HCT116 (cell line): Measurements from ENCODE around the gene RCE1. TPM values are rescaled to one million over a fixed set of nuclear protein-coding genes. Genes with fewer than 3 reads are reported as not detected.

Experiments
- ATAC-seq: fragments of 200-7000 bp; cut with Tn5 transposase; 2 replicates; pipeline ENCODE4 v1.9.1; 2020; ENCODE audit warnings: mild to moderate bottlenecking, moderate library complexity
- BruUV-seq: library from RNA; stranded (reverse); fragments of 400-500 nt; replicated peaks from 2 replicates; lab custom pipeline; 2021; lab: Mats Ljungman, UMichigan
- CTCF ChIA-PET: fragments of 300-600 bp; sonication (Branson Sonifier 250); formaldehyde crosslinking; loops from one replicate; lab custom pipeline; 2021; ENCODE audit warnings: antibody characterized with exemption; lab: Charles Lee
- POLR2A ChIA-PET: fragments of 300-600, 350-600 bp; sonication (Branson Sonifier 250); formaldehyde crosslinking; loops from one replicate; lab custom pipeline; 2021; ENCODE audit warnings: antibody characterized with exemption; lab: Charles Lee
- RAD21 ChIA-PET, 2 experiments: fragments of 300-600 bp; sonication (Branson Sonifier 250); formaldehyde crosslinking; loops; one replicate each; lab custom pipeline; 2023; ENCODE audit warnings: low total read pairs in 2 of 2; ENCODE audit not compliant: uncharacterized antibody in 2 of 2, unreplicated experiment in 2 of 2, low non-redundant PET in 1 of 2; lab: Charles Lee
- DNase-seq: peaks from one replicate; pipeline ENCODE4 v3.0.0-alpha.2; 2010; ENCODE audit warnings: low read depth, low spot score
- H2AFZ ChIP-seq: fragments of 200-600 bp; shearing (Covaris generic), sonication (generic); 2 replicates; pipeline ENCODE4 v1.6.1; 2017; ENCODE audit warnings: low read depth, mixed run types, mixed read lengths, antibody characterized with exemption, low read length; ENCODE audit not compliant: poor library complexity, severe bottlenecking
- H3K27ac ChIP-seq: 2 replicates; pipeline ENCODE4 v1.5.1; 2012; ENCODE audit warnings: low read depth, low read length
- H3K27me3 ChIP-seq: fragments of 200-600 bp; sonication (generic); 2 replicates; pipeline ENCODE4 v1.6.1; 2016; ENCODE audit warnings: mixed run types, low read length, mixed read lengths; ENCODE audit not compliant: insufficient read depth
- H3K36me3 ChIP-seq, 2 experiments: fragments of 200-500 bp in 1 of 2; fragments of 200-600 bp in 1 of 2; sonication (Bioruptor generic) in 1 of 2; sonication (generic) in 1 of 2; 2 replicates each; pipeline versions ENCODE4 v1.5.1 to v1.6.1; 2014 to 2016; ENCODE audit warnings: low read length in 2 of 2, inconsistent platforms in 1 of 2, mixed read lengths in 1 of 2, mixed run types in 1 of 2; ENCODE audit not compliant: insufficient read depth in 2 of 2, control insufficient read depth in 1 of 2
- H3K4me1 ChIP-seq, 2 experiments: fragments of 200-600 bp in 1 of 2; sonication (generic) in 1 of 2; 2 replicates each; pipeline versions ENCODE4 v1.5.1 to v1.6.1; 2012 to 2017; ENCODE audit warnings: low read length in 2 of 2, inconsistent platforms in 1 of 2, mild to moderate bottlenecking in 1 of 2, mixed read lengths in 1 of 2, mixed run types in 1 of 2, moderate library complexity in 1 of 2; ENCODE audit not compliant: insufficient read depth in 2 of 2, control insufficient read depth in 1 of 2
- H3K4me2 ChIP-seq: fragments of 200-600 bp; sonication (generic); 2 replicates; pipeline ENCODE4 v1.6.1; 2017; ENCODE audit warnings: mixed run types, low read length, mixed read lengths
- H3K4me3 ChIP-seq, 2 experiments: fragments of 200-600 bp in 1 of 2; sonication (generic) in 1 of 2; replicated peaks in 1 of 2; 2 replicates each; pipeline ENCODE4 v1.5.1; 2011 to 2016; ENCODE audit warnings: low read length in 2 of 2, control low read depth in 1 of 2, low read depth in 1 of 2, mild to moderate bottlenecking in 1 of 2, mixed read lengths in 1 of 2, mixed run types in 1 of 2
- H3K79me2 ChIP-seq: fragments of 200-600 bp; sonication (generic); 2 replicates; pipeline ENCODE4 v1.6.1; 2017; ENCODE audit warnings: mild to moderate bottlenecking, mixed run types, low read length, moderate library complexity, mixed read lengths; ENCODE audit not compliant: insufficient read depth
- H3K9ac ChIP-seq: fragments of 200-600 bp; sonication (generic); 2 replicates; pipeline ENCODE4 v1.6.1; 2016; ENCODE audit warnings: low read length, mixed read lengths
- H3K9me2 ChIP-seq: fragments of 200-600 bp; sonication (generic), shearing (Covaris generic); 2 replicates; pipeline ENCODE4 v1.6.1; 2017; ENCODE audit warnings: mixed run types, mild to moderate bottlenecking, moderate library complexity; ENCODE audit not compliant: insufficient read depth
- H3K9me3 ChIP-seq, 2 experiments: fragments of 200-500 bp in 1 of 2; fragments of 200-600 bp in 1 of 2; sonication (Bioruptor generic) in 1 of 2; sonication (generic) in 1 of 2; 2 replicates each; pipeline ENCODE4 v1.6.1; 2014 to 2017; ENCODE audit warnings: low read length in 2 of 2, mixed read lengths in 2 of 2, inconsistent platforms in 1 of 2, low read depth in 1 of 2, mild to moderate bottlenecking in 1 of 2, mixed run types in 1 of 2, moderate library complexity in 1 of 2; ENCODE audit not compliant: control insufficient read depth in 1 of 2, insufficient read depth in 1 of 2
- H4K20me1 ChIP-seq: fragments of 200-600 bp; sonication (generic), shearing (Covaris generic); 2 replicates; pipeline ENCODE4 v1.6.1; 2017; ENCODE audit warnings: mixed run types, mild to moderate bottlenecking, moderate library complexity; ENCODE audit not compliant: insufficient read depth
- CBX3 ChIP-seq: IDR thresholded peaks from 2 replicates; pipeline ENCODE4 v1.6.1; 2012; ENCODE audit warnings: low read depth
- CTCF ChIP-seq, 3 experiments: fragments of 200-600 bp in 1 of 3; sonication (generic) in 1 of 3; IDR thresholded peaks in 2 of 3; conservative IDR thresholded peaks in 1 of 3; 2 replicates each; pipeline ENCODE4 v1.5.1; 2012 to 2017; ENCODE audit warnings: low read depth in 2 of 3, low read length in 2 of 3, antibody characterized with exemption in 1 of 3, borderline replicate concordance in 1 of 3, control low read depth in 1 of 3, mild to moderate bottlenecking in 1 of 3, mixed read lengths in 1 of 3, mixed run types in 1 of 3, moderate library complexity in 1 of 3; ENCODE audit not compliant: insufficient read depth in 1 of 3
- EZH2phosphoT487 ChIP-seq: fragments of 200-600 bp; IDR thresholded peaks from 2 replicates; pipeline ENCODE4 v1.6.1; 2018; ENCODE audit warnings: antibody characterized with exemption, borderline replicate concordance
- SRF ChIP-seq: IDR thresholded peaks from 2 replicates; pipeline ENCODE4 v1.6.1; 2012; ENCODE audit warnings: low read depth
- intact Hi-C: fragments of 100-400 bp; cut with micrococcal nuclease; formaldehyde crosslinking; loops from 2 replicates; pipeline ENCODE4 v1.10.0; 2022
- total RNA-seq: library from RNA; stranded (reverse); gene quantifications from one replicate; pipeline ENCODE4 v1.2.1, GENCODE V29; 2021; ENCODE audit not compliant: unreplicated experiment
- TF ChIP-seq, protein P1 (sequence below): IDR thresholded peaks from 2 replicates; pipeline ENCODE4 v1.6.1; 2011; ENCODE audit warnings: mild to moderate bottlenecking, low read length, moderate library complexity; ENCODE audit not compliant: insufficient replicate concordance; ENCODE audit errors: extremely low read depth

RCE1 gene
- total RNA-seq, 1 experiment from 2014 or later = 35.3 TPM

DNA sequence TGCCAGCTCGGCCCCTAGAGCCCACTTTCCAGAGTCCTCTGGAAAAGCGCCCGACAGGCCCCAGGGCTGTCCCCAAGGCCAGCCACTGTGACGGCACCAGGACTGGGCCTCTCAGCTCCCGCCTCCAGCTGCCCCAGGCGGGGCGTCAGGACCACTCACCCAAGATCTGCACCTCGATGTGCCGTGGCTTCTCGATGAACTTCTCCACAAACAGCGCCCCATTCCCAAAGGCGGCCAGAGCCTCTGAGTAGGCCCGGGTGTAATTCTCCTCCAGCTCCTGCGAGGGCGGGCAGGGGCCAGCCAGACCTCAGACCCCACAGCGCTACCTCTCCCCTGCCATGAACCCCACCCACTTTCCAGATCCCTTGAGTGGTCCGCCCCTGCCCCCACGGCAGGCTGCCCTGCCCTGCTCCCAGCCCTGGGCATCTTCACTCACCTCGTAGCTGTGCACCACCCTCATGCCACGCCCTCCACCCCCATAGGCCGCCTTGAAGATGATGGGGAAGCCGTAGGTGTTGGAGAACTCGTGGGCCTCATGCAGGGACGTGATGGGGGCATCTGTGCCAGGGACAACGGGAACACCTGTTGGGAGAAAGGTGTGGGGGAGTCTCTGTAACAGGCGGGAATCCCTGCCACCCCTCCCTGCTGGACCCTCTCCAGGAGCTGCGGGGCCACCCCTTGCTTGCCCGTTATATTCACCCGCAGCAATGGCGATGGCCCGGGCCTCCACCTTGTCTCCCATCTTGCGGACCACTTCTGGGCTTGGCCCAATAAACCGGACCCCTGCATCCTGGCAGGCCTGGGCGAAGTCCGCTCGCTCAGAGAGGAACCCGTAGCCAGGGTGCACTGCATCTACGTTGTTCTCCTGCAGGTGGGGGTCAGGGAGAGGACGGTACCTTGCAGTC lies 27.6 kb downstream of the RCE1 start:
- no peak overlapping the region for H3K4me2 ChIP-seq
- ATAC-seq (no peak), DNase-seq (no peak)
- H3K9me2 ChIP-seq = no peaks in the 10 kb centered on the region
- H4K20me1 ChIP-seq = no peaks in the 10 kb centered on the region
- peaks cover 7 to 23% of the 10 kb centered on the region in 2 experiments; a peak in 3 of 4 replicates for H3K4me1 ChIP-seq
- no peaks in the 10 kb centered on the region; a peak in 1 of 4 replicates for H3K36me3 ChIP-seq
- ChIA-PET RAD21 (no interaction called here), CTCF (no interaction called here), POLR2A (no interaction called here)
- intact Hi-C loops = no loop called here
- BruUV-seq = no TSS peak
- no peaks in the 10 kb centered on the region for H3K9me3 ChIP-seq
- TF ChIP-seq CTCF (IDR thresholded peaks at IDR 0.05 in 2 of 3, conservative IDR thresholded peaks at IDR 0.05 in 1 of 3; ENCODE audit: borderline replicate concordance in 1 of 3, insufficient read depth in 1 of 3, low read depth in 2 of 3, low read length in 2 of 3) (no peak), CBX3 (no peak), EZH2phosphoT487 (no peak), SRF (no peak)
- TF ChIP-seq, protein P1, sequence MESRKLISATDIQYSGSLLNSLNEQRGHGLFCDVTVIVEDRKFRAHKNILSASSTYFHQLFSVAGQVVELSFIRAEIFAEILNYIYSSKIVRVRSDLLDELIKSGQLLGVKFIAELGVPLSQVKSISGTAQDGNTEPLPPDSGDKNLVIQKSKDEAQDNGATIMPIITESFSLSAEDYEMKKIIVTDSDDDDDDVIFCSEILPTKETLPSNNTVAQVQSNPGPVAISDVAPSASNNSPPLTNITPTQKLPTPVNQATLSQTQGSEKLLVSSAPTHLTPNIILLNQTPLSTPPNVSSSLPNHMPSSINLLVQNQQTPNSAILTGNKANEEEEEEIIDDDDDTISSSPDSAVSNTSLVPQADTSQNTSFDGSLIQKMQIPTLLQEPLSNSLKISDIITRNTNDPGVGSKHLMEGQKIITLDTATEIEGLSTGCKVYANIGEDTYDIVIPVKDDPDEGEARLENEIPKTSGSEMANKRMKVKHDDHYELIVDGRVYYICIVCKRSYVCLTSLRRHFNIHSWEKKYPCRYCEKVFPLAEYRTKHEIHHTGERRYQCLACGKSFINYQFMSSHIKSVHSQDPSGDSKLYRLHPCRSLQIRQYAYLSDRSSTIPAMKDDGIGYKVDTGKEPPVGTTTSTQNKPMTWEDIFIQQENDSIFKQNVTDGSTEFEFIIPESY = no peak
- no peaks in the 10 kb centered on the region for H3K79me2 ChIP-seq
- H3K27ac ChIP-seq = no peak overlapping the region
- H3K4me3 ChIP-seq = no peak overlapping the region
- no peaks in the 10 kb centered on the region for H3K27me3 ChIP-seq
- no peak overlapping the region for H2AFZ ChIP-seq
- no peak overlapping the region for H3K9ac ChIP-seq
